HG03342 (cell line): Measurements from ENCODE around the gene MSH4.
"Not testable (repeated sequence)": the region's sequence is repeated elsewhere in the genome, so short reads cannot be mapped to it uniquely, and the experiment has no call there.

Experiments used
- ATAC-seq: cut with Tn5 transposase; IDR thresholded peaks from one replicate; pipeline ENCODE4 v1.9.1; 2021; ENCODE audit warnings: mild to moderate bottlenecking, moderate library complexity; ENCODE audit not compliant: unreplicated experiment

MSH4 gene

DNA sequence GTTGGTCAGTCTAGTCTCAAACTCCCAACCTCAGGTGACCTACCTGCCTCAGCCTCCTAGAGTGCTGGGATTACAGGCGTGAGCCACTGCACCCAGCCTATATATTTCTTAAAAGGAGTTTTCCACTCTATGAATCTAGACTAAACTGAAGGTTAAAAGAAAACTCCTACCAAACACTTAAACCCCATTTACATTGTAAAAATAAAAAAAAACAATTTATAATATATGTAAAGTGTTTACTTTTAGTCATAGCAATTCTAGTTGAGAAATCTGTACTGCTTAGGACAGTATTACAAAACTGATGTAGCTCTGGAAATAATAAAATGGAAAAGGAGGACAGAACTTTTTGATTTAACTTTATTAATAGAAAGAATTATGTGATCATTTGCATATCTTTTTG is 126.0 kb downstream of the MSH4 start:
- no peak for ATAC-seq

DNA sequence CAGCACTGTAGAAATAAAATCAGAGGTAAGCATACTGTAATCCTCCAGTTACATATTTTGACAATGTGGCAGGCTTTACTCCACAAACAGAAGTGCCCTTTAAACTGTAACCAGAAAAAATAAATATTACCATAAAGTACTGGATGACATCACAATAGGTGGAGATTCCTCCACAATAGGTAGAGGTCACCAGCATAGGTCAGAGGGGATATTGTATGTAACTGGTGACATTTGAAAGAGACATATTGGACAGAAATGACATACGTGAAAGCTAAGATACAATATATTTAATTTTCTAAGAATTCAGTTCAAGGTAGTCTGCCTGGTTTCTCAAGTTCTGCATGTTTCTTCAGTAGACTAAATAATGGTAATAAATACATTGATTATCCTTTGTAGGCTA is 135.6 kb downstream of the MSH4 start, which contains the start of gene ASB17:
Gene ASB17 (minus strand): TSS at position 101 of the 400 bp plus-strand sequence. CDS start 113 bp downstream, outside the sequence.
- no peak for ATAC-seq

DNA sequence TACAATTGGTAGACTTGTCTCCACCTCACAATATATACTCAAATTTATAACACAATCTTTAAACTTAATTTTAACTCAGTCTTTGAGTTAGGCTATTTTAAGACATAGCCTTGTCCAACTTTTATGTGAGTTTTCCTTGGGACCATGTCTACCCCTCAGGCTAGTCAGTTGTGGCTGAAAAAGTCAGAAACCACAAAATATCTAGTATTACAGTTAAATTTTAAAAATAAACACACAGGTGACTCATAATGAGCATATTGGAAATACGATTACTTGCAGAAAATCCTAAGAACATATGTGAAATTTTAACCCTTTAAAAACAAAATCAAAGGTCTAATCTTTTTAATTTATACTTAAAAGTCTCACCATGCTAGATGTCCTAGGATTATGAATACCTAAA is 140.4 kb downstream of the MSH4 start:
- ATAC-seq, result no peak

DNA sequence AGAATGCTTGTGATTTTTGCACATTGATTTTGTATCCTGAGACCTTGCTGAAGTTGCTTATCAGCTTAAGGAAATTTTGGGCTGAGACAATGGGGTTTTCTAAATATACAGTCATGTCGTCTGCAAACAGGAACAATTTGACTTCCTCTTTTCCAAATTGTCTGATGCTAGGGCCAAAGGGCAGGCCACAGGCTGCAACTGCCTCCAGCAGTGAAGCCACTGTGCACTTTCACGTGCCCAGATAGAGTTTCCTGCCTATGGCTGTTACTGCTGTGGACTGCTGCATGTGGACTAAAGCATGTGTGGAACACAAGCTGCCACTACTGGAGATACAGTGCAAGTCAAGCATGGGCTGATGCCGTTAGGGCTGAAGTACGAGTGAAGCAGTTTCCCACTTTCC is 146.4 kb downstream of the MSH4 start:
- ATAC-seq, result not testable (repeated sequence)

DNA sequence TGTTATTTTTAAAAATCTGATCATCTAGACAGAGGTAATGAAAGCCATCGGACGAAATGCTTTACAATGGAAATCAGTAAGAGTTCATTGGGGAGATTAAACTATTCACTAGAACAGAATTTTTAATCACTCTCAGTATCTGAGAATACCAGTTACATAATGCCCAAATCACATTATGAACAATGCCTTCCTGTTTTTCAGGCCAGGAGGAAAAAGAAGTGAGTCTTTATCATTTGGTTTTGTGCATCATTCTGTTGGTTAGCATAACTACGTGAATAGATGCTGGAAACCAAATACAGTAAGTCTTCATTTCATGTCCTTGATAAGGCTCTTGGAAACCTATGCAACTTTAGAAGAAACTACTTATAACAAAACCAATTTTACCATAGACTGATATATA is 153.5 kb downstream of the MSH4 start:
- no peak for ATAC-seq

DNA sequence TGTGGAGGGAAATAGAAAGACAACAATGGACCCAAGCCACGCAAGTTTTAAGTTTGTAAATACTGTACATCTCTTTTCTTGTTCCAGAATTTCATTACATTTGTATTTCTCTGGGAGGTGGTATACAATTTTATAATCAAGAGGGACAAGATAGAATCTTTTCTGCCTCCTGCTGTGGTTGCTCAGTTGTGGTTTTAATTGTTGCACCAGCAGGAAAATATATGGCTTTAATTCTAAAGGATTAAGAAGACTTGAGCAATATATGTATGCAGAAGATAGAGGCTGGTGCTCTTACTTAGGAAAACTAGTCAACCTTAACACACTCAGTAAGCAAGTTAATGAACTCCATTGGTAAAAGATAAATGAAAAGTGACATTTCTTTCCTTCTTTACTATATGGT is 155.3 kb downstream of the MSH4 start:
- ATAC-seq, result no peak

DNA sequence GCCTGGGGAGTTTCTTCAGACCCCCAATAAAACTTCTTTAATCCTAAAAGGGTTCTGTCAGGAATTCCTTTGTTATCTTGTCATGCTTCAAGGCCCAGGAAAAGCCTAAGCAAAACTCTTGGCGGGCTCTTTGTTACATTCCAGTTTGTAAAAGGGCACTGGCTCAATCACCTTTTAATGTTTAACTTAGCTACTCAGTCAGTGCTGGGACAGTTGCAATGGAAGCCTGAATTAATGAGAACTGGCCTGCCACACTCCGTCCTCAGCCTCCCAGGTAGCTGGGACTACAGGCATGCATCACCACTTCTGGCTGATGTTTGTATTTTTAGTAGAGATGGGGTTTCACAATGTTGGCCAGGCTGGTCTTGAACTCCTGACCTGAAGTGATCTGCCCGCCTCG is 156.8 kb downstream of the MSH4 start:
- ATAC-seq, result no peak

DNA sequence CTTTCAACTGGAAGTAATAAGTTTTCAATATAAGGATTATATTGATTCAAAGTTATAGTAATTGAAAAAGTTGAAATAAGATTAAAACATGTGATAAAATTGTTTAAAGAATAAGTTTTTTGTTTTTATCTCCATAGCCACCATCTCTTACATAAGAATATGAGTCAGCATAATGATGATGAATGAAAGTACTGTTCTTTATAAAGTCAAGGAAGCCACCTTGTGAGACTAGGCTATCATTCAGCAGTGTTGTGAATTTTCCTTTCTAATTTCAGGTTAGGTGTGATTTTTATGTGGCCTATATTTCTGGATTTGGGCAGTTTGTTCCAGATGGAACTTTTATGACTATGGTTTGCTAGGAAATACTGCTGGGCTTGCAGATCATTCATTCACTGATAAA is 157.9 kb downstream of the MSH4 start:
- no peak for ATAC-seq
